Measurements from ENCODE around the gene SLCO3A1. TPM values are rescaled to one million over a fixed set of nuclear protein-coding genes. Genes with fewer than 3 reads are reported as not detected.
A peak's percentile ranks its signal among the peaks of the same experiment; 100 is the strongest.

SLCO3A1 gene
- total RNA-seq, 1 donor from 2014 or later, result 7.7 TPM

- no peak overlapping the region for H3K4me3 Mint-ChIP-seq (ENCODE audit: low read depth)
- peaks cover 18% of the 10 kb centered on the region for H3K4me1 Mint-ChIP-seq (ENCODE audit: low read depth)
- H3K9me3 Mint-ChIP-seq (ENCODE audit: low read depth), result no peaks in the 10 kb centered on the region
- no peaks in the 10 kb centered on the region for H3K27me3 Mint-ChIP-seq
- no peaks in the 10 kb centered on the region for H3K36me3 Mint-ChIP-seq (ENCODE audit: insufficient read depth)
- TF ChIP-seq CTCF (IDR thresholded peaks at IDR 0.05; ENCODE audit: unreplicated experiment), result no peak
- H3K27ac Mint-ChIP-seq, result peak overlapping the region; percentile 72
- DNase-seq (ENCODE audit: low spot score, unreplicated experiment), result no peak
Observed at GRCh38 chr15:91947683-91948608, 94.4 kb downstream of the SLCO3A1 start.

GRCh38 chr15:91949361-91949760, 95.9 kb downstream of the SLCO3A1 start:
- no peak overlapping the region for H3K27ac Mint-ChIP-seq
- no peak overlapping the region for H3K4me3 Mint-ChIP-seq (ENCODE audit: low read depth)
- H3K9me3 Mint-ChIP-seq (ENCODE audit: low read depth), result no peaks in the 10 kb centered on the region
- peaks cover 29% of the 10 kb centered on the region for H3K4me1 Mint-ChIP-seq (ENCODE audit: low read depth)
- DNase-seq (ENCODE audit: low spot score, unreplicated experiment), result no peak
- no peaks in the 10 kb centered on the region for H3K27me3 Mint-ChIP-seq
- TF ChIP-seq CTCF (IDR thresholded peaks at IDR 0.05; ENCODE audit: unreplicated experiment), result no peak
- H3K36me3 Mint-ChIP-seq (ENCODE audit: insufficient read depth), result no peaks in the 10 kb centered on the region

DNA sequence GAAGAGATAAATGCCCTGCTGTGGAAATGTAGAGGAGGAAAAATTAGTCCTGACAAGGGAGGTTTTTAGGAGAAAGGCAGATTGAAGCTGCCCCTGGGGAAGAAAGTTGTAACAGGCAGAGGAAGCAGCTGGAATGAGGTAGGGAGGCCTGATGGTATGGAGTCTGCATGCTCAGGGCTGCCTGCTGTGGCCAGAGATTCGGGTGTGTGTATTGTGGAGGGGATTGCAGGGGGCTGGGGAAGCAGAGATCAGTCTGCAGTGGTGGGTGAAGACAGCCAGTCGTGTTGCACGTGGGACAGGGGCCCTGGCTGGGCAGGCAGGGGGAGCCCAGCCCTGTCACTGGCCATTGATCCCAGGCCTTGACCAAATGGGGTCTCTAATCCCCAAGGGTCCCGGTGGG, 96.5 kb downstream of the SLCO3A1 start:
- Mint-ChIP-seq H3K9me3 (ENCODE audit: low read depth) (no peaks in the 10 kb centered on the region), H3K4me1 (ENCODE audit: low read depth) (peaks cover 32% of the 10 kb centered on the region), H3K36me3 (ENCODE audit: insufficient read depth) (no peaks in the 10 kb centered on the region), H3K27ac (no peak overlapping the region), H3K27me3 (no peaks in the 10 kb centered on the region), H3K4me3 (ENCODE audit: low read depth) (no peak overlapping the region)
- TF ChIP-seq CTCF (IDR thresholded peaks at IDR 0.05; ENCODE audit: unreplicated experiment), result no peak
- DNase-seq (ENCODE audit: low spot score, unreplicated experiment), result no peak

GRCh38 chr15:91950631-91951329, 97.3 kb downstream of the SLCO3A1 start:
- no peak for TF ChIP-seq CTCF (IDR thresholded peaks at IDR 0.05; ENCODE audit: unreplicated experiment)
- Mint-ChIP-seq H3K9me3 (ENCODE audit: low read depth) (no peaks in the 10 kb centered on the region), H3K4me1 (ENCODE audit: low read depth) (peaks cover 32% of the 10 kb centered on the region), H3K27ac (no peak overlapping the region), H3K27me3 (no peaks in the 10 kb centered on the region), H3K4me3 (ENCODE audit: low read depth) (no peak overlapping the region), H3K36me3 (ENCODE audit: insufficient read depth) (no peaks in the 10 kb centered on the region)
- DNase-seq (ENCODE audit: low spot score, unreplicated experiment), result no peak

DNA sequence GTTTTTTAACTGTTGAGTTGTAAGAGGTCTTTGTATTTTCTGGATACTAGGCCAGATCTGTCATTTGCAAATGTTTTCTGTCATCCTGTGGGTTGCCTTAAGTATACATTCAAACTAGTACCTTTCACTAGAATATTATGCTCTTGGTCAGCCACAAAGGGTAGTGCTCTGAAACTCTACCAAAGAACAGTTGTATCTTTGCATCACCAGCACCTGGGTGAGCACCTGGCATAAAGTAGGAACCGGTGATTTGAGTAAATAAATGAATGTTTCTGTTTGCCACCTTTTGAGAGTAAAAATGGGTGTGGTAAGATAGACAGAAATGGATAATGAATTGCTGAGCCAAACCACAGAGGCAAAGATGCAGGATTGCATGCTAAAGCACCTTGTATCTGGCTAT, 98.7 kb downstream of the SLCO3A1 start:
- H3K27me3 Mint-ChIP-seq, result no peaks in the 10 kb centered on the region
- peaks cover 35% of the 10 kb centered on the region for H3K4me1 Mint-ChIP-seq (ENCODE audit: low read depth)
- no peak overlapping the region for H3K4me3 Mint-ChIP-seq (ENCODE audit: low read depth)
- H3K36me3 Mint-ChIP-seq (ENCODE audit: insufficient read depth), result no peaks in the 10 kb centered on the region
- TF ChIP-seq CTCF (IDR thresholded peaks at IDR 0.05; ENCODE audit: unreplicated experiment), result no peak
- no peak overlapping the region for H3K27ac Mint-ChIP-seq
- H3K9me3 Mint-ChIP-seq (ENCODE audit: low read depth), result no peaks in the 10 kb centered on the region
- DNase-seq (ENCODE audit: low spot score, unreplicated experiment), result no peak

Data from progenitor cell of endocrine pancreas (in vitro differentiated cells).